ENCODE measurements around the gene AP1G1. TPM values are rescaled to one million over a fixed set of nuclear protein-coding genes. Genes with fewer than 3 reads are reported as not detected.

Gene AP1G1
- total and polyA plus RNA-seq, 2 of the 8 experiments (the other 6 are each of a cell fraction or from before 2014, with no cell fraction given): 43.9 to 68.4 TPM

- TF ChIP-seq, protein P1, sequence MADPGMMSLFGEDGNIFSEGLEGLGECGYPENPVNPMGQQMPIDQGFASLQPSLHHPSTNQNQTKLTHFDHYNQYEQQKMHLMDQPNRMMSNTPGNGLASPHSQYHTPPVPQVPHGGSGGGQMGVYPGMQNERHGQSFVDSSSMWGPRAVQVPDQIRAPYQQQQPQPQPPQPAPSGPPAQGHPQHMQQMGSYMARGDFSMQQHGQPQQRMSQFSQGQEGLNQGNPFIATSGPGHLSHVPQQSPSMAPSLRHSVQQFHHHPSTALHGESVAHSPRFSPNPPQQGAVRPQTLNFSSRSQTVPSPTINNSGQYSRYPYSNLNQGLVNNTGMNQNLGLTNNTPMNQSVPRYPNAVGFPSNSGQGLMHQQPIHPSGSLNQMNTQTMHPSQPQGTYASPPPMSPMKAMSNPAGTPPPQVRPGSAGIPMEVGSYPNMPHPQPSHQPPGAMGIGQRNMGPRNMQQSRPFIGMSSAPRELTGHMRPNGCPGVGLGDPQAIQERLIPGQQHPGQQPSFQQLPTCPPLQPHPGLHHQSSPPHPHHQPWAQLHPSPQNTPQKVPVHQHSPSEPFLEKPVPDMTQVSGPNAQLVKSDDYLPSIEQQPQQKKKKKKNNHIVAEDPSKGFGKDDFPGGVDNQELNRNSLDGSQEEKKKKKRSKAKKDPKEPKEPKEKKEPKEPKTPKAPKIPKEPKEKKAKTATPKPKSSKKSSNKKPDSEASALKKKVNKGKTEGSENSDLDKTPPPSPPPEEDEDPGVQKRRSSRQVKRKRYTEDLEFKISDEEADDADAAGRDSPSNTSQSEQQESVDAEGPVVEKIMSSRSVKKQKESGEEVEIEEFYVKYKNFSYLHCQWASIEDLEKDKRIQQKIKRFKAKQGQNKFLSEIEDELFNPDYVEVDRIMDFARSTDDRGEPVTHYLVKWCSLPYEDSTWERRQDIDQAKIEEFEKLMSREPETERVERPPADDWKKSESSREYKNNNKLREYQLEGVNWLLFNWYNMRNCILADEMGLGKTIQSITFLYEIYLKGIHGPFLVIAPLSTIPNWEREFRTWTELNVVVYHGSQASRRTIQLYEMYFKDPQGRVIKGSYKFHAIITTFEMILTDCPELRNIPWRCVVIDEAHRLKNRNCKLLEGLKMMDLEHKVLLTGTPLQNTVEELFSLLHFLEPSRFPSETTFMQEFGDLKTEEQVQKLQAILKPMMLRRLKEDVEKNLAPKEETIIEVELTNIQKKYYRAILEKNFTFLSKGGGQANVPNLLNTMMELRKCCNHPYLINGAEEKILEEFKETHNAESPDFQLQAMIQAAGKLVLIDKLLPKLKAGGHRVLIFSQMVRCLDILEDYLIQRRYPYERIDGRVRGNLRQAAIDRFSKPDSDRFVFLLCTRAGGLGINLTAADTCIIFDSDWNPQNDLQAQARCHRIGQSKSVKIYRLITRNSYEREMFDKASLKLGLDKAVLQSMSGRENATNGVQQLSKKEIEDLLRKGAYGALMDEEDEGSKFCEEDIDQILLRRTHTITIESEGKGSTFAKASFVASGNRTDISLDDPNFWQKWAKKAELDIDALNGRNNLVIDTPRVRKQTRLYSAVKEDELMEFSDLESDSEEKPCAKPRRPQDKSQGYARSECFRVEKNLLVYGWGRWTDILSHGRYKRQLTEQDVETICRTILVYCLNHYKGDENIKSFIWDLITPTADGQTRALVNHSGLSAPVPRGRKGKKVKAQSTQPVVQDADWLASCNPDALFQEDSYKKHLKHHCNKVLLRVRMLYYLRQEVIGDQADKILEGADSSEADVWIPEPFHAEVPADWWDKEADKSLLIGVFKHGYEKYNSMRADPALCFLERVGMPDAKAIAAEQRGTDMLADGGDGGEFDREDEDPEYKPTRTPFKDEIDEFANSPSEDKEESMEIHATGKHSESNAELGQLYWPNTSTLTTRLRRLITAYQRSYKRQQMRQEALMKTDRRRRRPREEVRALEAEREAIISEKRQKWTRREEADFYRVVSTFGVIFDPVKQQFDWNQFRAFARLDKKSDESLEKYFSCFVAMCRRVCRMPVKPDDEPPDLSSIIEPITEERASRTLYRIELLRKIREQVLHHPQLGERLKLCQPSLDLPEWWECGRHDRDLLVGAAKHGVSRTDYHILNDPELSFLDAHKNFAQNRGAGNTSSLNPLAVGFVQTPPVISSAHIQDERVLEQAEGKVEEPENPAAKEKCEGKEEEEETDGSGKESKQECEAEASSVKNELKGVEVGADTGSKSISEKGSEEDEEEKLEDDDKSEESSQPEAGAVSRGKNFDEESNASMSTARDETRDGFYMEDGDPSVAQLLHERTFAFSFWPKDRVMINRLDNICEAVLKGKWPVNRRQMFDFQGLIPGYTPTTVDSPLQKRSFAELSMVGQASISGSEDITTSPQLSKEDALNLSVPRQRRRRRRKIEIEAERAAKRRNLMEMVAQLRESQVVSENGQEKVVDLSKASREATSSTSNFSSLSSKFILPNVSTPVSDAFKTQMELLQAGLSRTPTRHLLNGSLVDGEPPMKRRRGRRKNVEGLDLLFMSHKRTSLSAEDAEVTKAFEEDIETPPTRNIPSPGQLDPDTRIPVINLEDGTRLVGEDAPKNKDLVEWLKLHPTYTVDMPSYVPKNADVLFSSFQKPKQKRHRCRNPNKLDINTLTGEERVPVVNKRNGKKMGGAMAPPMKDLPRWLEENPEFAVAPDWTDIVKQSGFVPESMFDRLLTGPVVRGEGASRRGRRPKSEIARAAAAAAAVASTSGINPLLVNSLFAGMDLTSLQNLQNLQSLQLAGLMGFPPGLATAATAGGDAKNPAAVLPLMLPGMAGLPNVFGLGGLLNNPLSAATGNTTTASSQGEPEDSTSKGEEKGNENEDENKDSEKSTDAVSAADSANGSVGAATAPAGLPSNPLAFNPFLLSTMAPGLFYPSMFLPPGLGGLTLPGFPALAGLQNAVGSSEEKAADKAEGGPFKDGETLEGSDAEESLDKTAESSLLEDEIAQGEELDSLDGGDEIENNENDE (IDR thresholded peaks at IDR 0.05; ENCODE audit: insufficient replicate concordance, low read length): no peak
- TF ChIP-seq KDM5A (IDR thresholded peaks at IDR 0.05; ENCODE audit: low read length): no peak
- no peak for TF ChIP-seq SP1 (IDR thresholded peaks at IDR 0.05; ENCODE audit: low read depth, low read length)
Observed at GRCh38 chr16:71811261-71811803, 2.7 kb upstream of the AP1G1 start (continued).
